GM23338 (cell line): Measurements from ENCODE around the gene ATP6V0C. TPM values are rescaled to one million over a fixed set of nuclear protein-coding genes. Genes with fewer than 3 reads are reported as not detected.
A peak's percentile ranks its signal among the peaks of the same experiment; 100 is the strongest.
"Not testable (repeated sequence)": the region's sequence is repeated elsewhere in the genome, so short reads cannot be mapped to it uniquely, and the experiment has no call there.

Source experiments
- ATAC-seq: fragments of 200-7000 bp; cut with Tn5 transposase; 3 replicates; pipeline ENCODE4 v1.9.1; 2020
- DNase-seq: peaks from one replicate; pipeline ENCODE4 v3.0.0-alpha.2; 2015; ENCODE audit warnings: low spot score
- H2AFZ ChIP-seq: fragments of 200-600 bp; sonication (generic); 2 replicates; pipeline ENCODE4 v1.8.0; 2016; ENCODE audit warnings: antibody characterized with exemption, mild to moderate bottlenecking, moderate library complexity
- H3F3A ChIP-seq: fragments of 200-600 bp; sonication (generic); replicated peaks from 2 replicates; pipeline ENCODE4 v1.8.0; 2017; ENCODE audit warnings: antibody characterized with exemption, mixed run types, low read depth
- H3K27ac ChIP-seq: fragments of 200-600 bp; sonication (generic); 2 replicates; pipeline ENCODE4 v1.6.1; 2016; ENCODE audit warnings: low read depth
- H3K27me3 ChIP-seq: fragments of 200-600 bp; sonication (generic); 2 replicates; pipeline ENCODE4 v1.8.0; 2016; ENCODE audit warnings: mild to moderate bottlenecking, mixed run types, moderate library complexity; ENCODE audit not compliant: insufficient read depth
- H3K36me3 ChIP-seq: fragments of 200-600 bp; sonication (generic); 2 replicates; pipeline ENCODE4 v1.8.0; 2016; ENCODE audit warnings: mild to moderate bottlenecking; ENCODE audit not compliant: insufficient read depth
- H3K4me1 ChIP-seq: fragments of 200-600 bp; sonication (generic); 2 replicates; pipeline ENCODE4 v1.8.0; 2016; ENCODE audit warnings: mild to moderate bottlenecking, moderate library complexity; ENCODE audit not compliant: insufficient read depth
- H3K4me2 ChIP-seq: fragments of 200-600 bp; sonication (generic); 2 replicates; pipeline ENCODE4 v1.7.1; 2017; ENCODE audit warnings: mixed run types
- H3K4me3 ChIP-seq: fragments of 200-600 bp; sonication (generic); 2 replicates; pipeline ENCODE4 v1.6.1; 2016; ENCODE audit warnings: mixed run types
- H3K79me2 ChIP-seq: fragments of 200-600 bp; sonication (generic); replicated peaks from 2 replicates; pipeline ENCODE4 v1.8.0; 2017; ENCODE audit warnings: mild to moderate bottlenecking; ENCODE audit not compliant: insufficient read depth
- H3K9me2 ChIP-seq: fragments of 200-600 bp; sonication (generic); 2 replicates; pipeline ENCODE4 v1.8.0; 2017; ENCODE audit not compliant: insufficient read depth
- H4K20me1 ChIP-seq: fragments of 200-600 bp; sonication (generic); replicated peaks from 2 replicates; pipeline ENCODE4 v1.8.0; 2017; ENCODE audit warnings: mild to moderate bottlenecking; ENCODE audit not compliant: insufficient read depth
- H3K27ac Mint-ChIP-seq: 2 replicates; pipeline ENCODE4 v1.8.0; 2020; ENCODE audit warnings: inconsistent platforms, mild to moderate bottlenecking, moderate library complexity, mixed read lengths
- H3K27me3 Mint-ChIP-seq: 3 replicates; pipeline ENCODE4 v1.8.0; 2022; ENCODE audit warnings: low read depth, mild to moderate bottlenecking, moderate library complexity, mixed read lengths, inconsistent platforms; ENCODE audit not compliant: insufficient read depth, poor library complexity
- H3K36me3 Mint-ChIP-seq: 3 replicates; pipeline ENCODE4 v1.8.0; 2021; ENCODE audit warnings: low read depth, mild to moderate bottlenecking, inconsistent platforms, moderate library complexity, mixed read lengths
- H3K4me1 Mint-ChIP-seq: 3 replicates; pipeline ENCODE4 v1.8.0; 2020; ENCODE audit warnings: mild to moderate bottlenecking, inconsistent platforms, mixed read lengths
- H3K4me3 Mint-ChIP-seq: 3 replicates; pipeline ENCODE4 v1.8.0; 2021; ENCODE audit warnings: moderate library complexity, mild to moderate bottlenecking, inconsistent platforms, mixed read lengths
- H3K9me3 Mint-ChIP-seq: 3 replicates; pipeline ENCODE4 v1.8.0; 2020; ENCODE audit warnings: moderate library complexity, mild to moderate bottlenecking, inconsistent platforms, mixed read lengths
- CREB1 ChIP-seq: fragments of 250-450 bp; sonication (Bioruptor Pico); IDR thresholded peaks from 2 replicates; pipeline ENCODE4 v1.5.0; 2020; ENCODE audit warnings: low read depth, mild to moderate bottlenecking, moderate library complexity
- EZH2 ChIP-seq: fragments of 200-600 bp; sonication (generic); IDR thresholded peaks from one replicate; pipeline ENCODE4 v1.8.0; 2017; ENCODE audit warnings: antibody characterized with exemption, mild to moderate bottlenecking, low read depth; ENCODE audit not compliant: unreplicated experiment
- NANOG ChIP-seq: IDR thresholded peaks from 2 replicates; pipeline ENCODE4 v1.6.1; 2016; ENCODE audit warnings: antibody characterized with exemption, borderline replicate concordance
- POLR2AphosphoS5 ChIP-seq: IDR thresholded peaks from 2 replicates; pipeline ENCODE4 v1.6.1; 2016; ENCODE audit warnings: antibody characterized with exemption, low read depth
- STAT1 ChIP-seq: IDR thresholded peaks from one replicate; pipeline ENCODE4 v1.6.1; 2016; ENCODE audit warnings: antibody characterized with exemption; ENCODE audit not compliant: unreplicated experiment
- ZNF331 ChIP-seq: fragments of 250-450 bp; sonication (Bioruptor Pico); IDR thresholded peaks from 2 replicates; pipeline ENCODE4 v1.5.0; 2020; ENCODE audit warnings: low read depth, mild to moderate bottlenecking, moderate library complexity
- polyA plus RNA-seq: library from polyadenylated mRNA; unstranded; fragments of >200 nt; fragmentation: Nextera tagmentation; extraction: Ambion mirVana; gene quantifications from 2 replicates; pipeline ENCODE4 v1.2.1, GENCODE V29; 2016
- total RNA-seq: library from RNA; depleted of rRNA; stranded (reverse); fragments of >200 nt; shearing (Covaris generic); gene quantifications from 2 replicates; pipeline ENCODE4 v1.2.3, GENCODE V29; 2014
- TF ChIP-seq, protein P1 (sequence below): fragments of 250-450 bp; sonication (Bioruptor Pico); IDR thresholded peaks from 2 replicates; pipeline ENCODE4 v1.5.0; 2020; ENCODE audit warnings: mild to moderate bottlenecking, moderate library complexity

Gene ATP6V0C
- total and polyA plus RNA-seq, 2 experiments from 2014 or later: 98.2 to 162 TPM

- Mint-ChIP-seq H3K27me3 (peaks cover 27% of the 10 kb centered on the region), H3K36me3 (no peaks in the 10 kb centered on the region; the same call in 2 of the 3 replicates), H3K4me1 (peaks cover 7% of the 10 kb centered on the region; the same call in 2 of the 3 replicates), H3K27ac (peak overlapping the region; percentile 91), H3K4me3 (peak overlapping the region; percentile 85), H3K9me3 (peaks cover 3% of the 10 kb centered on the region; the same call in 1 of the 3 replicates)
- peak overlapping the region; percentile 98 for H3K4me2 ChIP-seq
- no peaks in the 10 kb centered on the region for H3K9me2 ChIP-seq
- ATAC-seq (peak; percentile 86), DNase-seq (peak; percentile 99)
- H3K79me2 ChIP-seq: no peaks in the 10 kb centered on the region
- peak overlapping the region; percentile 83 for H3K4me3 ChIP-seq
- peaks cover 5% of the 10 kb centered on the region; the same call in 1 of the 2 replicates for H3K27me3 ChIP-seq
- H3K27ac ChIP-seq: peak overlapping the region; percentile 84
- no peaks in the 10 kb centered on the region for H3K36me3 ChIP-seq
- H2AFZ ChIP-seq: peak overlapping the region; percentile 98
- TF ChIP-seq EZH2 (no peak), POLR2AphosphoS5 (peak; percentile 92), NANOG (no peak), ZNF331 (CRISPR knock-in tag) (no peak), CREB1 (CRISPR knock-in tag) (peak; percentile 82)
- H3F3A ChIP-seq: peaks cover 17% of the 10 kb centered on the region; the same call in 1 of the 2 replicates
- H4K20me1 ChIP-seq: no peaks in the 10 kb centered on the region
- peaks cover 5% of the 10 kb centered on the region for H3K4me1 ChIP-seq
Observed at GRCh38 chr16:2531696-2532493, 18.1 kb downstream of the ATP6V0C start.

DNA sequence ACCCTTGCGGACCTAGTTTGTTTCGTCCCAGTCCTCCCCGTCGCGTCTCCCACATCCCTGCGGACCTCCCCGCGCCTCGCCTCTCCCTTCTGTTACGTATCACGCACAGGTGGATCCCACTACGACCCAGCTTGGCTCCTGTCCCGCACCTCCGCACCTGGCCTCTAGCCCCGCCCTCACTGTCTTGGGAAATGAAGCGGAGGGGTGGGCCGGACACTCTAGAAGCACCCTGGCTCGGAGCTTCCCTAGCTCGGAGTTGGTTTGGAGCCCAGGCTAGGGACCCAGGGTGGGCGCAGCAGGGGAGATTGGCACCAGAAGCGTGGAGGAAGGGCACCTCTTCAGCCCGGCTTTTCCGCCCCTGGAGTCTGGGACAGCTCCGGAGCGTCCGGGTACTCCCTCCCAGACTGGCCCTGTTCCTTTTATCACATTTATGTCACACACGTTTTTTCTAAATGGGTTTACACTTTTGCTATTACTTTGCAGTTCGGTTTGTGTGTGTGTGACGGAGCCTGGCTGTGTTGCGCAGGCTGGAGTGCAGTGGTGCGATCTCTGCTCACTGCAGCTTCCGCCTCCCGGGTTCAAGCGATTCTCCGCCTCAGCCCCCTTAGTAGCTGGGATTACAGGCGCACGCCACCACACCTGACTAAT lies 18.9 kb downstream of the ATP6V0C start:
- peaks cover 5% of the 10 kb centered on the region; the same call in 1 of the 2 replicates for H3K27me3 ChIP-seq
- H3K4me2 ChIP-seq: peak overlapping the region; percentile 98
- peaks cover 5% of the 10 kb centered on the region for H3K4me1 ChIP-seq
- H3F3A ChIP-seq: peaks cover 17% of the 10 kb centered on the region; the same call in 1 of the 2 replicates
- H3K36me3 ChIP-seq: no peaks in the 10 kb centered on the region
- no peaks in the 10 kb centered on the region for H3K79me2 ChIP-seq
- no peaks in the 10 kb centered on the region for H4K20me1 ChIP-seq
- DNase-seq (peak; percentile 90), ATAC-seq (peak; percentile 53)
- Mint-ChIP-seq H3K4me3 (peak overlapping the region; percentile 85), H3K27ac (peak overlapping the region; percentile 91), H3K4me1 (peaks cover 7% of the 10 kb centered on the region; the same call in 2 of the 3 replicates), H3K27me3 (peaks cover 27% of the 10 kb centered on the region), H3K36me3 (no peaks in the 10 kb centered on the region; the same call in 2 of the 3 replicates), H3K9me3 (peaks cover 3% of the 10 kb centered on the region; the same call in 1 of the 3 replicates)
- H3K4me3 ChIP-seq: peak overlapping the region; percentile 83
- H2AFZ ChIP-seq: peak overlapping the region; percentile 98
- no peaks in the 10 kb centered on the region for H3K9me2 ChIP-seq
- H3K27ac ChIP-seq: peak overlapping the region; percentile 81; the same call in 1 of the 2 replicates
- peak; percentile 63 for TF ChIP-seq POLR2AphosphoS5
- TF ChIP-seq, protein P1, sequence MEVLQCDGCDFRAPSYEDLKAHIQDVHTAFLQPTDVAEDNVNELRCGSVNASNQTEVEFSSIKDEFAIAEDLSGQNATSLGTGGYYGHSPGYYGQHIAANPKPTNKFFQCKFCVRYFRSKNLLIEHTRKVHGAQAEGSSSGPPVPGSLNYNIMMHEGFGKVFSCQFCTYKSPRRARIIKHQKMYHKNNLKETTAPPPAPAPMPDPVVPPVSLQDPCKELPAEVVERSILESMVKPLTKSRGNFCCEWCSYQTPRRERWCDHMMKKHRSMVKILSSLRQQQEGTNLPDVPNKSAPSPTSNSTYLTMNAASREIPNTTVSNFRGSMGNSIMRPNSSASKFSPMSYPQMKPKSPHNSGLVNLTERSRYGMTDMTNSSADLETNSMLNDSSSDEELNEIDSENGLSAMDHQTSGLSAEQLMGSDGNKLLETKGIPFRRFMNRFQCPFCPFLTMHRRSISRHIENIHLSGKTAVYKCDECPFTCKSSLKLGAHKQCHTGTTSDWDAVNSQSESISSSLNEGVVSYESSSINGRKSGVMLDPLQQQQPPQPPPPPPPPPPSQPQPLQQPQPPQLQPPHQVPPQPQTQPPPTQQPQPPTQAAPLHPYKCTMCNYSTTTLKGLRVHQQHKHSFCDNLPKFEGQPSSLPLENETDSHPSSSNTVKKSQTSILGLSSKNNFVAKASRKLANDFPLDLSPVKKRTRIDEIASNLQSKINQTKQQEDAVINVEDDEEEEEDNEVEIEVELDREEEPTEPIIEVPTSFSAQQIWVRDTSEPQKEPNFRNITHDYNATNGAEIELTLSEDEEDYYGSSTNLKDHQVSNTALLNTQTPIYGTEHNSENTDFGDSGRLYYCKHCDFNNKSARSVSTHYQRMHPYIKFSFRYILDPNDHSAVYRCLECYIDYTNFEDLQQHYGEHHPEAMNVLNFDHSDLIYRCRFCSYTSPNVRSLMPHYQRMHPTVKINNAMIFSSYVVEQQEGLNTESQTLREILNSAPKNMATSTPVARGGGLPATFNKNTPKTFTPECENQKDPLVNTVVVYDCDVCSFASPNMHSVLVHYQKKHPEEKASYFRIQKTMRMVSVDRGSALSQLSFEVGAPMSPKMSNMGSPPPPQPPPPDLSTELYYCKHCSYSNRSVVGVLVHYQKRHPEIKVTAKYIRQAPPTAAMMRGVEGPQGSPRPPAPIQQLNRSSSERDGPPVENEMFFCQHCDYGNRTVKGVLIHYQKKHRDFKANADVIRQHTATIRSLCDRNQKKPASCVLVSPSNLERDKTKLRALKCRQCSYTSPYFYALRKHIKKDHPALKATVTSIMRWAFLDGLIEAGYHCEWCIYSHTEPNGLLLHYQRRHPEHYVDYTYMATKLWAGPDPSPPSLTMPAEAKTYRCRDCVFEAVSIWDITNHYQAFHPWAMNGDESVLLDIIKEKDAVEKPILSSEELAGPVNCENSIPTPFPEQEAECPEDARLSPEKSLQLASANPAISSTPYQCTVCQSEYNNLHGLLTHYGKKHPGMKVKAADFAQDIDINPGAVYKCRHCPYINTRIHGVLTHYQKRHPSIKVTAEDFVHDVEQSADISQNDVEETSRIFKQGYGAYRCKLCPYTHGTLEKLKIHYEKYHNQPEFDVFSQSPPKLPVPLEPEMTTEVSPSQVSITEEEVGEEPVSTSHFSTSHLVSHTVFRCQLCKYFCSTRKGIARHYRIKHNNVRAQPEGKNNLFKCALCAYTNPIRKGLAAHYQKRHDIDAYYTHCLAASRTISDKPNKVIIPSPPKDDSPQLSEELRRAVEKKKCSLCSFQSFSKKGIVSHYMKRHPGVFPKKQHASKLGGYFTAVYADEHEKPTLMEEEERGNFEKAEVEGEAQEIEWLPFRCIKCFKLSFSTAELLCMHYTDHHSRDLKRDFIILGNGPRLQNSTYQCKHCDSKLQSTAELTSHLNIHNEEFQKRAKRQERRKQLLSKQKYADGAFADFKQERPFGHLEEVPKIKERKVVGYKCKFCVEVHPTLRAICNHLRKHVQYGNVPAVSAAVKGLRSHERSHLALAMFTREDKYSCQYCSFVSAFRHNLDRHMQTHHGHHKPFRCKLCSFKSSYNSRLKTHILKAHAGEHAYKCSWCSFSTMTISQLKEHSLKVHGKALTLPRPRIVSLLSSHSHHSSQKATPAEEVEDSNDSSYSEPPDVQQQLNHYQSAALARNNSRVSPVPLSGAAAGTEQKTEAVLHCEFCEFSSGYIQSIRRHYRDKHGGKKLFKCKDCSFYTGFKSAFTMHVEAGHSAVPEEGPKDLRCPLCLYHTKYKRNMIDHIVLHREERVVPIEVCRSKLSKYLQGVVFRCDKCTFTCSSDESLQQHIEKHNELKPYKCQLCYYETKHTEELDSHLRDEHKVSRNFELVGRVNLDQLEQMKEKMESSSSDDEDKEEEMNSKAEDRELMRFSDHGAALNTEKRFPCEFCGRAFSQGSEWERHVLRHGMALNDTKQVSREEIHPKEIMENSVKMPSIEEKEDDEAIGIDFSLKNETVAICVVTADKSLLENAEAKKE (CRISPR knock-in tag): no peak
- no peak for TF ChIP-seq STAT1

DNA sequence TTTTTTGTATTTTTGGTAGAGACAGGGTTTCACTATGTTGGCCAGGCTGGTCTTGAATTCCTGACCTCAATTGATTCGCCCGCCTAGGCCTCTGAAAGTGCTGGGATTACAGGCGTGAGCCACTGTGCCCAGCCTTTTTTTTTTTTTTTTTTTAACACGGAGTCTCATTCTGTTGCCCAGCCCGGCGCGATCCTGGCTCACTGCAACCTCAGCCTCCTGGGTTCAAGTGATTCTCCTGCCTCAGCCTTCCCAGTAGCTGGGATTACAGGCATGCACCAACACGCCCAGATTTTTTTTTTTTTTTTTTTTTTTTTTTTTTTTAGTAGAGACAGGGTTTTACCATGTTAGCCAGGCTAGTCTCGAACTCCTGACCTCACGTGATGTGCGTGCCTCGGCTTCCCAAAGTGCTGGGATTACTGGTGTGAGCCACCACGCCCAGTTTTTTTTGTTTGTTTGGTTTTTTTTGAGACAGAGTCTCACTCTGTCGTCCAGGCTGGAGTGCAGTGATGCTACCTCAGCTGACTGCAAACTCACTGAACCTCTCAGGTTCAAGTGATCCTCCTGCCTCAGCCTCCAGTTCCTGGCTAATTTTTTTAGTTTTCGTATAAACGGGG lies 19.5 kb downstream of the ATP6V0C start:
- H3K9me2 ChIP-seq, H4K20me1 ChIP-seq, H3K9me3 Mint-ChIP-seq, H3K36me3 Mint-ChIP-seq, H3K4me1 Mint-ChIP-seq, ATAC-seq, H3K27ac ChIP-seq, H3K27me3 ChIP-seq, H3K4me1 ChIP-seq, H3K79me2 ChIP-seq, H3K36me3 ChIP-seq, DNase-seq: not testable (repeated sequence)
- Mint-ChIP-seq H3K27me3 (peaks cover 27% of the 10 kb centered on the region), H3K4me3 (peak overlapping the region; percentile 85), H3K27ac (peak overlapping the region; percentile 91)
- Histone ChIP-seq H3K4me3 (peak overlapping the region; percentile 83), H2AFZ (peak overlapping the region; percentile 98; the same call in 1 of the 2 replicates), H3F3A (peaks cover 17% of the 10 kb centered on the region; the same call in 1 of the 2 replicates), H3K4me2 (peak overlapping the region; percentile 98)
